NOMO-1 (cell line): ENCODE data around the gene POLR3GL.

Experiments
- DNase-seq, 2 experiments: peaks; one replicate each; lab custom pipeline; 2025; ENCODE audit not compliant: unreplicated experiment in 2 of 2; lab: John Stamatoyannopoulos, UW

Gene POLR3GL

DNA sequence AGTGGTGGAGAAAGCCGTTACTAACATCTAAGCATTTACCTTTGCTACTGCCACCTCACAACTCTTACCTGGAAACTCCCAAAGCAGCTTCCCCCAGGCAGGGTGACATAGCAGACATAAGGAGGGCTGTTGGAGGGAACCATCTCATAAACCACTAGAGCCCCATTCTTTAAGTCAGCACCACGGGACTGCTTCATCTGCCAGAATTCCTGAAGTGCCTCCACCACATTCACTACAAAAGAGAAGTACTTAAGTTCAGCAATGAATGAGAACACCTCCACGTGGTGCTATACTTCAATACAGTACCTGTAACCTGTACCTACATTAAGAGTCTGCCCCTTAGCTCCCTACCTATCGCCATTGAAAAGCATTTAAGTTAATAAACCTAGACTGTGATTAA lies 16.9 kb upstream of the POLR3GL start:
- DNase-seq: no peak

DNA sequence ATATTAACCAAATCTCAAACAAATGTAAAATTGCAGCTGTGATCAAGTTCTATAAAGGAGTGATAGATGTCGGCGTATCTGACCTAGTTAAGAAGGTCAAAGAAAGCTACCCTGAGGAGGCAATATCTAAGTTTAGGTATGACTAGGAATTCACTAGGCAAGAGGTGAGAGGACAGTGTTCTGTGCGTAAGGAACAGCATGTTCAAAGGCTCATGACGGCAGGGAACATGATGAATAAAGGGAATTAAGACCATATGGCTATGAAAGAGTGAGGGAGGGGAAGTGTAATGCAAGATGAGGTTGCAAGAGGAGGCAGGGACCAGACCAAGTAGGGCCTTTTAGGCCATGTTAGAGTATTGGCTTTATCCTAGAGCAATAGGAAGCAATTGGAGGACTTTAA lies 15.3 kb upstream of the POLR3GL start:
- DNase-seq: no peak

DNA sequence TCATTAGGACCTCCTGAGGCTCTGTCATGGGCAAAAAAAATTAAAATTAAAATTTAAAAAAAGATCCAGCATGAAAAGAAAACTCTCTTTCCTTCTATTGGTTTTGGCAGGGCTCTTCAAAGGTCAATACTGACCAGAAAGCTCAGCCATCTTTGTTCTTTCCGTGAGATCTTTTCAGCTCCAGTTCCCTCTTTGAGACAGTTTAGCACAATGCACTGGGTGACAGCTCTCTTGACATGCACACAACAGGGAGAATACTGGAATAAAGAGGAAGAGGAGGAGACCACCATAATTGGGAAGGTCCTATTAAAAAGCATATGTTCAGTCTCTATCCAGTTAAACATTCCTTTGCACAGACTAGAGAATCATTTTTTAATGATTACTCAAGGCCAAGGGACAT lies 13.0 kb upstream of the POLR3GL start:
- no peak for DNase-seq

DNA sequence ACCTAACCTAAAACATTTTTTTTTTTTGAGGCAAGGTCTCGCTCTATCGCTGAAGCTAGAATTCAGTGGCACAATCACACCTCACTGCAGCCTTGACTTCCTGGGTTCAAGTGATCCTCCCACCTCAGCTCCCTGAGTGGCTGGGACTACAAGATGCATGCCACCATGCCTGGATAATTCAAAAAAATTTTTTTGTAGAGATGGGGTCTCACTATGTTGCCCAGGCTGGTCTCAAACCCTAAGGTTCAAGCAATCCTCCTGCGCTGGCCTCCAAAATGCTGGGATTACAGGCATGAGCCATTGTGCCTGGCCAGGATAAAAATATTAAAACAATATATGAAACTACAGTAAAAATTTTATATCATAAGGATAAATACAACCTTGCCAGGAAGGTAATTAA lies 11.6 kb upstream of the POLR3GL start:
- no peak for DNase-seq

DNA sequence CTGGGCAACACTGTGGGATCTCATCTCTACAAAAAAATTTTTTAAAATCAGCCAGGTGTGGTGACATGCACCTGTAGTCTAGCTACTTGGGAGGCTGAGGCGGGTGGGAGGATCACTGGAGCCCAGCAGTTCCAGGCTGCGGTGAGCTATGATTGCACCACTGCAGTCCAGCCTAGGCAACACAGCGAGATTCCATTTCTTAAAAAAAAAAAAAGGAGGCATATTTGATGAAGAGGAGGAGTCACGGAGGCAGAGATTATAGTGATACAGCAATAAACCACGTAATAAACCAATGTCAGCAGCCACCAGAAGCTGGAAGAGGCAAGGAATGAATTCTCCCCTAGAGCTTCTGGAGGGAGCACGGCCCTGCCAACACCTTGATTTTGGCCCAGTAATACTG lies 10.6 kb upstream of the POLR3GL start:
- DNase-seq: no peak

DNA sequence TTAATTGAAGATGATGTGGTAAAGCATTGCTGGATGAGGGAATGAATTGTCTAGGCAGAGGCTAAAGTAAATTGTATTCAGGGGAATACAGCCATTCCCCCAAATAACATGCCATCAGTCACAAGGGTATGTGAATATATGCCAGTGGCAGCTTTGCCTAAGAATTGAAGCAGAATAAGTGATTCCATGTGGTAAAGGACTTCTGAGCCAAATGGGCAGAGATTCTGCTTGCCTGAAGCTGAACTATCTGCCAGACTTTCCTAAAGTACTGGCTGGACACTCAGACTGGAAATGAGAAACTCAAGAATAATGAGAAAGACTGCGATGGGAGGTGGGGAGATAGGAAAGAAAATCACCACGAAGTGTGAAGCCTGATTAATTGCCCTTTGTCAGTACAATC lies 9.1 kb upstream of the POLR3GL start:
- no peak for DNase-seq

DNA sequence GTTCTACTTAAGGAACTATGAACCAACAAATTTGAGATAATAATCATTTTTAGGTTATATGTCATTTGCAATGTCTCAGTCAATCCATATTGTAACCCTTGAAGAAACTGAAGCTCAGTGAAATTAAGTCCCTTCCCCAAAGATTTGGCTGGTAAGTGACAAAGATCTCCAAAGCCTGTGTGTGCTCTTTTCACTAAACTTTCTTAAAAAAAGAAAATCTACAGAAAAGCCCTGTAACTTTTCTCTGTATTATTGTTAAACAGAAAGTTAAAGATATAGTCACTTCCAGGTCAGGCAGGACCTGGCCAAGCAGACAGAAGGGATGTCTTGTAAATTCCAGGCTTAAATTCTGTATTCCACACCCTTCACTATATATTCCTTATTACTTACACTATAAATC lies 8.1 kb upstream of the POLR3GL start:
- DNase-seq: no peak

DNA sequence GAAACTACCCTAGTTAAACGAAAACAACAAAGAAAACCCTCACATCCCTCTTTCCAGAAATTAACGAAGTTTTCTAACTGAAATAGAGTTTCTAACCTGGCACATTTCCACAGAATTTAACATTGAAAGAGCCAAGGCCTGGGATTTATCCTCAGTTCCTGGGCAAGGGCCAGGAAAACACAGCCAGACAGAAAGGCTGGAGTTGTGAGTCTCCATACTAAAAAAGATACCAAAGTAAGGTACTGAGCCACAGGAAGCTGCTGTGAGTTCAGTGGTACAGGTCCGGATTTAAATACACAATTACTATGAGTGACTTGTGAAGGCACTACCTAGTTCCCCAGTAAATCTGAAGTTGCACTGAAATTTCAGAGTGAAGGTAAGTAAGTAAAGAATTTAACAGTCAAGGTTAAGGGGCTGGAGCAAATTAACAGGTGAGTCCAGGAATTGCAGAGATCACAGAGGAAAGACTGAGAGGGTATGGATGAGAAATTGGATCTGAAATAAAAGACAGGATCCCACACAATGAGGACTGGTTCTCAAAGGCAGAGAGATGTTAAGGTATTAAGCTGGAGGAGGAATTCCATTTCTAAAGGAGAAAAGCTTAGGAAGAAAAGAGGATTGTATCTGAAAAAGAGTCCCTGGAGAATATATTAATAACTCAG lies 7.6 kb upstream of the POLR3GL start:
- no peak for DNase-seq

DNA sequence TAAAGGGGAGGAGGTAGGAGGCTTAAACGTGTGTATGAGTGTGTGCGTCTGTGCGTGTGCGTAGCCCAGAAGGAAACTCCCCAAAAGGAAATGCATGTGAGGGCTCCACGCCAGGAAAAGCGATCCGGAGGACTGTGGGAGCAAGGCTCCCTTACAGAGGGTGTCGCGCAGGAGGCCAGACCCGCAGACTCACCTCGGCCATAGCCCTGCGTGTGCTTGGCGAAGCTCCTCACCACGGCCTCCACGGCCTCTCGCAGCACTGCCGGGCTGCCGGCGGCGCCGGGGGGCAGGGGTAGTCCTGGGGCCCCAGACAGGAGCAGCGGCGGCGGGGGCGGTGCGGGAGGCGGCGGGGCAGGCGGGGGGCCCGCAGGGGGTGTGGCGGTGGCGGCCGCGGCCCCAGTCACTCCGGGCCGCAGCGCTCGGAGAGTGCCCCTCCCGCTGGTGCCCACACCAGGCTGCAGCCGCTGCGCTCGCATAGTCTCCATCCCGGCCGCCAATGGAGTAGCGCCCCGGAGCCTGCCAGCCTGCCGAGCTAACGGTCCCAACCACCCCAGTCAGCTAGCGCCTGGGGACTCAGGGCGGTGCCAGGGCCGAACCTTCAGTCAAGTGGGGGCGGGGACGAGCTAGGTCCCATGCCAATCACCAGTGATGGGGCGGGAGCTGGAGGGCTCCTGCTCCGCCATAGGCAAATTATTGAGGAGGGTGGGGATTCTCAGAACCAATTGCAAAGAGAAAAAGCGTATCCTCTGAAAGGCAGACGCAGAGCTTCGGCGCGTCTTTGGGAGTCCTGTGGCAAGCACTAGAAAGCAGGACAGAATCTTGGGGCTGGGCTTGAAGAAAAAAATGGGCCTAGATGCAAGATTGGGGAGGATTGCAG lies 6.8 kb upstream of the POLR3GL start, which contains the start of gene LIX1L:
Gene LIX1L, minus strand, starts transcription at position 575 of the 877 bp plus-strand sequence. Its CDS starts 90 bp downstream, at position 485.
- peak; percentile 82 to 90 for DNase-seq

DNA sequence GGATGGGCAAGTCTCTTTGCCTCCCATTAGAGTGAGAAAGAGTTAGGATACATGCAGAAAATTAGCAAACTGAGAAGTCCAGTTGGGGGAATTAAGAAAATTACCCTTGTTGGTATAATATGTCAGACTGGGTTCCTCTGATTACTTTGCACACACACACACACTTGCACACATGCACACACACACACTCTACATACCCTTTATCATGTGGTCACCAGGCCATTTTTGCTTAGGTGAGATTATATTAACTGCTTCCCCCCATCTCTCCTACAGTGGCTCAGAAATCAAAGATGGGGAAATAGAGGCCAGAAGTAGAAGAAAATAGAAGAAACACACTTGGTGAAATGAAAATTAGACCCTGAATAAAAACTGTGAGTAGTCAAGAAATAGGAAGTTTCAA lies 5.8 kb upstream of the POLR3GL start:
- DNase-seq: no peak

DNA sequence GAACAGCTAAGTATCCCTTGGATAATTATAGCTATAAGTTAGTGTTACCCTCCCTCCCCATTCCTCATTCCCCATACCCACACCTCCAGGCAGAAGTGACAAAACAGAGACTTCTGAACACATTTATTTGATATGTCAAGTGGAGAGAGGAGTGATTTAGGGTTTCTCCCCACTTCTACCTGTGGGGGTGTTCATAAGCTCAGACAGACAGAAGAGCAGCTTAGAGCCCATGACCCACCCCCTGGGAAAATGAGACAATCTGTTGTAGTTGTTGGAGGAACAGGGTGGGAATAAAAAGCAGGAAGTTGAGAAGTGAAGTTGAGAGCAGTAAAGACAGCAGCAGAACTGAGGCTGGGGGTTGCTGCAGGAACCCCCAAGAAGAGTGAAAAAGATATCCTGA lies 5.2 kb upstream of the POLR3GL start:
- DNase-seq: no peak

DNA sequence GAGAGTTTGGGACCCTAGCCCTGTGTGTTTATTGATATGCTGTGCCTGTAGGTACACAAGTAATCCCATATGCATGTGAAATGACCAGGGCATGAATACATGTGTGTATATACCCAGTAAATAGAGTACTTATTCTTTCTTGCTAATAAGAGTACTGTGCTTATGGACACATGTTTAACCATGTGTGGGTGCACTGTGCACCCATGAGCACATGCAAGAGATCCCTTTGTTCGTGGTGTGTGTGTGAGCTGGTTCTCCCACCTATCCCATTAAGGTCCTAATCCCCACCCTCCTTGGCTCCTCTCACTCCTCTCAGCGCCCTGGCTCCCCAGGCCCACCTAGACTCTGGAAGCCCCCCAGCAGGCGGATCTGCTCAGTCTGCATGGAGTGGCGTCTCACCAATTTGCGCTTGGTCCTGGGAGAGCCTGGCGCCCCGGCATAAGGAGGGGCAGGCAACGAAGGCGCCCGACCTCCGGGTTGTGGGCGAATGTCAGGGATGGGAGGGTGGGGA lies 4.5 kb upstream of the POLR3GL start:
- no peak for DNase-seq

DNA sequence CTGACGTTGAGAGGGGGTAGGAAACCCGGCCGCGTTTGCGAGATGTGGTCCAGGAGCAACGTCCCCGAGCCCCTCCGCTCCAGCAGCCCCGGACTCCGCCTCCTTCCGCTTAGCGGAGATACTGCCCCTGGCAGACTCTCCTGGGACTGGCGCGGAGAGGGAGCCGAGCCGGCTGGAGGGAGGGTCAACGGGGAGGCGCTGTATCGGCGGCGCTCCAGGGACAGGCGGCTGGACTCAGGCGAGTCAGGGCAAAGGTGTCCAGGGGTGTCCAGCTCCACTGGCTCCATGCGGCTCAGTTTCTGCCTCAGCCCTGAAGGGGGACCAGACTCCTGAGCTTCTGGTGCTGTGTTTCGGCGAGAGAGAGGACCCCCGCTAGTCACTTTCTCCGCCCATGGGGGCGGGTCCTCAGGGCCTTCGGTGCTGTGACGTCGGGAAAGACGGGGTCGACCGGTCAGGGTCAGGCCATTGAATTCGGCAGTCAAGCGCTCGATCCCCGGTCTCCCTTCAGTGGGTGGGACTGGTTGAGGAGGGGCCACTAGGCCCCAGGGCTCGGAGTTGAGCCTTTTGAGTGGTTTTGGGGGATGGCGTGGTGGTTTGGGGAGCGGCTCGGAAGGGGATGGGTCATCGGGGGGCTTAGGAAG lies 3.9 kb upstream of the POLR3GL start:
- DNase-seq: no peak

DNA sequence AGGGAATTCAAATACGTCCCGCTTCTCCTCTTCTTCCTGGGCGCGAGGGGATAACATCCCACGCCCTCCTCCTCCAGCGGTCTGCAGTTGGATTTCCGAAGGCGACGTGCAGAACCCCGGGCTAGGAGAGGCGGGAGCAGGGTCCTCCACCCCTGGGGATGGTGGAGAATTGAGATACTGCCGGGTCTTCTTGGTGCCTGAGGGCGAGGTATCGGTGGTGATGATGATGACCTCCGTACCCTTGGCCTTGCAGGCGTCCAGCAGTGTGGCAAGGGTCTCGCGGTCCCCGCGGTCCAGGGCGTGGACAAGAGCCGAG lies 3.4 kb upstream of the POLR3GL start:
- no peak for DNase-seq

DNA sequence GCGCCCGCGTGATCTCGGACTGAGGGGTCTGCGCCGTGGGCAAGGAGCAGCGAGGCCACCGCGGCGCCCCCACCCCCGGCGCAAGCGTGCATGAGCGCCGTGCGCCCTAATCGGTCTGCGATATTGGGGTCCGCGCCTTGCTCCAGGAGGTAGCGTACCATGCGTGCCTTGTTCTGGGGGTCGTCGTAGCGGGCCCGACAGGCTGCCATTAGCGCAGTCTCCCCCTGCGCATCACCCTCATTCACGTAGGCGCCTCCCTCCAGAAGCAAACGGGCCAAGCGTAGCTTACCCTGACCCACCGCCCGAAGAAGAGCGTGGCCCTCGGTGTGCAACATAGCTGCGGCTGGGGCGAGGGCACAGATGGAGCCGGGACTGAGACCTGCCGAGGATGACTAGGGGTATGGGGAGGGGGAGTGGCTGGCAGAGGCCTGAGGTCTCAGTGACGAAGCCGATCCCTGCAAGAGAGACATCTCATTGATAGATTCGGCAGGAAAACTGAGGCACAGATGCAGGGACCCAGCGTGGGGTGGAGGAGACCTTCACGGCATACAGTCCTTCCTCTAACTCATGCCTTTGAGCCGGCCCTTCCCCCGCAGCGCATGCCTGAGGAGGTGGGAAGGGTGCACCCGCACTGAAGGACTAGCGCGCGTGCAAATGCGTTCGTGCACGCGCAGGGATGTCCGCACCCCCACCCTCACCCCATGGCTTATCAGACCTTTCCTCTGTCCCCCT lies 2.9 kb upstream of the POLR3GL start:
- DNase-seq: no peak

DNA sequence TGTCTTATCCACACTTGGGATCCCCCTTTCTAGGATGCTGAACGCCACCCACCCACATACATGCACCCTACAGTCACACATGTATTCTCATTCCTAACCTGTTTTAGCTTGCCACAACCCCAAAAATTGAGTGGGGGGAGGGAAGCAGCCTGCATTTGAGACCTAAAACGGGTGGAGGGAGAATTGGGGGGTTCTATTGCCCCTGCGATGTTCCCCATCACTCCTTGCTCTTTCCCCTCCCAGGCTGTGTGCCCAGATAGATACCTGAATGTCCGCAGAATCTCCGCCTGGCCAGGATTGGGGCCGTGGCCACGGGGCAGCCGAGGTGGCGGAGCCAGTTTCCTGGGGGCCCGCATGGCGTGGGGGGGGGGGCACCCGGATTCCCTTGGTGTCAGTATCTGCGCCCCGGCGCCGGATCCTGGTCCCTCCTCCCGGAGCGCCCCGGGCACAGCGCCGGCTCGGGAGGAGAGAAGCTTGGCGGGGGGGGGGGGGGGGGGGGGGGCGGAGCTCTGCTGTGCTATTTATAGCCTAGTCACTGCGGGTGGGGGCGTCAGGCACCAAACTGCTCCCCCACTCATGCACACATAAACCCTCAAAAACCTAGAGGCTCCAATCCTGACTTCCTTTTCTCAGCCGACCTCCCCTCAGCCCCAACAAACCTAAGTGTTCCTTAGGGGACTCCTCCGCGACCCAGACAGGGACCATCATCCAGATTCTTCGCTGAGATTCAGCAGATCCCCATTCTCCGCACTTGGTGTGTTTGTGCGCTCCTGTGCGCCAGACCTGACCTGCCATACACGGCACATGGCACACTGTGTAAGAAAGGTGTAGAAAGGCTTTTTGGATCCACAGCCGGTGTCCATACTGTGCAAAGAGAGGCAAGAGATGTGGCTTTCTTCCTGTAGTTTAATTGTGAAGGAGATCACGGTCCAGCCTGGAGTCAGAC lies 2.1 kb upstream of the POLR3GL start:
- DNase-seq: no peak

DNA sequence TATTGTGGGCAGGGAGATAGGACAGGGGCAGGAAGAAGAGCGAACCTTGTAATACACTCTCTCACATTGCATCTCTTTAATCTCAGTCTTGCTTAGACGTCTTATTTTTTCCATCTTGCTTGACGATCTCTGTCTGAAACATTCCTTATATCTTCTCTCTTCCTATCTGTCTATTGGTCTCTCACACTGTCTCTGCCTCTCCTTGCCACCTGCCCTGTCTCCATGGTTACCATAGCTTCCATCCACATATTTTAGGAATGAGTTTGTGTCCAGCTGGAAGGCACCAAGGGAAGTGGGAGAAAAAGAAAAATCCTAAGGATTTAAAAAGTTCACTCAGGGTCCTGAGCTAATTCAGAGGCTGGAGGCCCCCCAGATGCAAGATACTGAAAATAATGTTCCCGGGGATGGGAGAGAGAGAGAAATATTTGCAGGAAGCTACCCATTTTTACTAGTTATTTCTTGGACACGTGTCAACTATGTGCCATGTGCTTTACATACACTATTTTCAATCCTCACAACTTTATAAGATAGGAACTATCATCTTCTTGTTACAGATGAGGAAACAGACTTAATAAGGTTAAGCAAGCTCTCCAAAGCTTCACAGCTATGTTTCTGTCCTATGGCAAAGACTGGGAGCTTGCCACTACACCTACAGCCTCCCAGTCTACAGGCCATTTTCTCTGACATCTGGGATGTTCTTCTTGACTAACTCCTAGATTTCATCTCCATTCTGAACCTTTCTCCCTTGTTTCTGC lies 1.0 kb upstream of the POLR3GL start:
- peak in 1 of 2 experiments; percentile 9 for DNase-seq

DNA sequence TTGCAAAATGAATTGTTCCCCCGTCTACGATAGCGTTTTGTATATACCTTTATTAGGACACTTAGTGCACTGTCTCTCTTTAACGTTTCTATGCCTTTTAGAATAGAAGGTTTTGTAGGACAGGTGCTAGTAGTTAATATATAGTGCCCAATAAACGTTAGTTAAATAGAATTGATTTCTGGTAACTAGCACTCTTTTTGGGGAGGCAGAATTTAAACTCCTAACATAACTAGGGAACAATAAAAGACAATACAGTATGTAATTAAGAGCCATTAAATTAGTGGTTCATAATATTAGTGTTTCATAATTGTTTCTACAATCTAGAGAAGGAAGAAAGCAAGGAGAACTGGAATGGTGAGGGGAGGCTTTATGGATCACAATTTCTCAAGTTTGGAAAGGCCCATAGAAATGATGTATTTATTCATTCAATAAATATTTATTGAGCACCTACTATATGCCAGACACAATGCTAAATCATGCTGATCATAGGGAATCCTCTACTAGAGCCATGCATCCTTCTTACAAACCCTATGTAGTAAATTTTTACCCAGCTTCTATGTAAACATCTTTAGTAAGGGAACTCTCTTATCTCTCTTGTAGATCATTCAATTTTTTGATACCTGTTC lies 742 bp downstream of the POLR3GL start:
- DNase-seq: no peak

DNA sequence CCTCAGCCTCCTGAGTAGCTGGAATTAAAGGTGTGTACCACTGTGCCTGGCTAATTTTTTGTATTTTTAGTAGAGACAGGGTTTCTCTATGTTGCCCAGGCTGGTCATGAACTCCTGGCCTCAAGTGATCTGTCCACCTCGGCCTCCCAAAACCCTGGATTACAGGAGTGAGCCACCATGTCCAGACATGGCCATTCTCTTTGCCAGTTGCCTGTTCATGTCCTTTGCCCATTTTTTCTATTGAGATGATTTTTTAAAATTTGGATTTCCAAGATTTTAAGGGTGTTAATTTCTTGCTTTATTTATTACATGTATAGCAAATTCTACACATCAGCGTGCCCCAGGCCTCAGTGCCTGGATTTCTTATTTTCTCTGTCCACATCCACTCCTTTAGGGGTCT lies 2.8 kb downstream of the POLR3GL start:
- DNase-seq: no peak
